ENCODE results near the gene NUDC. TPM values are rescaled to one million over a fixed set of nuclear protein-coding genes. Genes with fewer than 3 reads are reported as not detected.

The NUDC gene
- total and polyA plus RNA-seq, 9 of the 15 experiments (the other 6 are each of a cell fraction or from before 2014, with no cell fraction given): 9.8 to 234 (median 149) TPM

GRCh38 chr1:26889551-26890466 lies 31.7 kb upstream of the NUDC start, which contains the start of gene GPN2 (continued):
- TF ChIP-seq YY1 (IDR thresholded peaks at IDR 0.05; ENCODE audit: borderline replicate concordance in 1 of 3, control insufficient read depth in 1 of 3, extremely low read depth in 1 of 3, insufficient read depth in 3 of 3, insufficient read length in 1 of 3, insufficient replicate concordance in 2 of 3, low read depth in 1 of 3, low read length in 2 of 3) (peak in 1 of 3 experiments; percentile 26), HMG20A (CRISPR knock-in tag; conservative IDR thresholded peaks at IDR 0.05) (no peak), ELF2 (CRISPR knock-in tag; IDR thresholded peaks at IDR 0.05) (peak; percentile 81; the same call in 1 of the 2 replicates), SRSF1 (IDR thresholded peaks at IDR 0.05; ENCODE audit: low read depth, low read length) (no peak), CHD2 (IDR thresholded peaks at IDR 0.05; ENCODE audit: low read depth, low read length) (no peak; the same call in 1 of the 2 replicates), NKRF (IDR thresholded peaks at IDR 0.05; ENCODE audit: borderline replicate concordance) (peak; percentile 96; the same call in 1 of the 2 replicates), CHD1 (IDR thresholded peaks at IDR 0.05; ENCODE audit: low read length) (peak; percentile 97), THAP7 (CRISPR knock-in tag; IDR thresholded peaks at IDR 0.05) (peak; percentile 75; the same call in 1 of the 2 replicates), ZNF76 (CRISPR knock-in tag; IDR thresholded peaks at IDR 0.05; ENCODE audit: borderline replicate concordance) (no peak), HCFC1 (IDR thresholded peaks at IDR 0.05; ENCODE audit: low read depth, low read length) (peak; percentile 64), ARID3B (CRISPR knock-in tag; IDR thresholded peaks at IDR 0.05; ENCODE audit: borderline replicate concordance) (no peak), PTTG1 (tag; IDR thresholded peaks at IDR 0.05; ENCODE audit: low read depth) (no peak), ZNF436 (CRISPR knock-in tag; IDR thresholded peaks at IDR 0.05) (no peak), ZBED1 (IDR thresholded peaks at IDR 0.05) (peak; percentile 90; the same call in 1 of the 2 replicates), SIN3B (IDR thresholded peaks at IDR 0.05; ENCODE audit: low read depth) (no peak; the same call in 1 of the 2 replicates), TSHZ1 (CRISPR knock-in tag; IDR thresholded peaks at IDR 0.05) (no peak), ZKSCAN8 (CRISPR knock-in tag; IDR thresholded peaks at IDR 0.05) (no peak), SMARCC2 (IDR thresholded peaks at IDR 0.05; ENCODE audit: low read depth) (peak; percentile 39; the same call in 1 of the 2 replicates), ZBTB1 (CRISPR knock-in tag; IDR thresholded peaks at IDR 0.05; ENCODE audit: borderline replicate concordance, low read depth) (peak; percentile 86)
